Adipocyte (in vitro differentiated cells): ENCODE data around the gene FCHSD1.

Source experiments
- DNase-seq: peaks from one replicate; pipeline ENCODE4 v3.0.0-alpha.2; 2015; ENCODE audit warnings: low read depth
- H3K27me3 ChIP-seq: replicated peaks from 2 replicates; pipeline ENCODE4 v1.7.0; 2013; ENCODE audit warnings: mild to moderate bottlenecking, low read length, moderate library complexity; ENCODE audit not compliant: control insufficient read depth, insufficient read depth
- H3K36me3 ChIP-seq: 2 replicates; pipeline ENCODE4 v1.7.0; 2013; ENCODE audit warnings: low read length, mild to moderate bottlenecking, moderate library complexity; ENCODE audit not compliant: control insufficient read depth, insufficient read depth, severe bottlenecking
- H3K4me1 ChIP-seq: 2 replicates; pipeline ENCODE4 v1.7.0; 2013; ENCODE audit warnings: mild to moderate bottlenecking, low read length, moderate library complexity; ENCODE audit not compliant: control insufficient read depth, insufficient read depth
- H3K4me3 ChIP-seq: 2 replicates; pipeline ENCODE4 v1.7.0; 2013; ENCODE audit warnings: mild to moderate bottlenecking, low read length, moderate library complexity
- H3K9ac ChIP-seq: 2 replicates; pipeline ENCODE4 v1.7.0; 2013; ENCODE audit warnings: mild to moderate bottlenecking, low read length, moderate library complexity
- H3K9me3 ChIP-seq: 2 replicates; pipeline ENCODE4 v1.7.0; 2013; ENCODE audit warnings: mild to moderate bottlenecking, low read length, moderate library complexity; ENCODE audit not compliant: control insufficient read depth

Gene FCHSD1

DNA sequence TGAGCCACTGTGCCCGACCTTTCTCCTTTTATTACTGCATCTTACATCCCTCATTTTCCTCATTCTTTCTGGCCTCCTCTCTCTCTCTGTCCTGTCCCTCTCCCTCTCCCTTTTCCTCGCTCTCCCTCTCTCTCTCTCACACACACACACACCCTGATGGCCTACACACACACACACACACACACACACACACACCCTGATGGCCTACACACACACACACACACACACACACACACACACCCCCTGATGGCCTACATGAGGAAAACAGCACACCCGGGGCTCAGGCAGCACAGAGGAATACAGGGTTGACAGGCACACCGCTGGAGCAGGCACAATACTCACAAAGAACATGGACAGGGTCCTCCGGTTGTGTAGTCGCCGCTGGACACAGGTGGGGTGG, 3.8 kb upstream of the FCHSD1 start:
- Histone ChIP-seq H3K36me3 (no peaks in the 10 kb centered on the region), H3K4me1 (peaks cover 23% of the 10 kb centered on the region), H3K4me3 (no peak overlapping the region), H3K9me3 (no peaks in the 10 kb centered on the region), H3K9ac (no peak overlapping the region), H3K27me3 (no peaks in the 10 kb centered on the region)
- DNase-seq = no peak

DNA sequence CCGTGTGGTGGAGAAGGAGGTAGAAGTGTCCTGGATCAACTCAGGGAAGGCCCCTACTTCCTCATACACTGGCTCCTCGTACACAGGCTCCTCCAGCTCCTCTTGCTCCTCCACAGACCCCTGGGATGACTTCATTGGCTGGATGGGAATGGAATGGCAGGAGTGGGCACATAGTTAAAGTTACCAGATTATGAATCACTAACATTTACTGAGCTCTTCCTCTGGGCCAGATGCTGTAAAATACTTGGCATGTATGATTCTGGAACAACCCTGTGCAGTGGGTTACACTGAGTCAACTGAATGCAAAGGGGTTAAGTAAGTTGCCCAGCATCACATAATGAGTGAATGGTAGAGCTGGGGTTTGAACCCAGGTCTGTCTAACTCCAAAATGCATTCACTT, 3.1 kb upstream of the FCHSD1 start:
- Histone ChIP-seq H3K4me3 (no peak overlapping the region), H3K9me3 (no peaks in the 10 kb centered on the region), H3K27me3 (no peaks in the 10 kb centered on the region), H3K9ac (no peak overlapping the region), H3K36me3 (no peaks in the 10 kb centered on the region), H3K4me1 (peaks cover 23% of the 10 kb centered on the region)
- DNase-seq = peak; percentile 63

DNA sequence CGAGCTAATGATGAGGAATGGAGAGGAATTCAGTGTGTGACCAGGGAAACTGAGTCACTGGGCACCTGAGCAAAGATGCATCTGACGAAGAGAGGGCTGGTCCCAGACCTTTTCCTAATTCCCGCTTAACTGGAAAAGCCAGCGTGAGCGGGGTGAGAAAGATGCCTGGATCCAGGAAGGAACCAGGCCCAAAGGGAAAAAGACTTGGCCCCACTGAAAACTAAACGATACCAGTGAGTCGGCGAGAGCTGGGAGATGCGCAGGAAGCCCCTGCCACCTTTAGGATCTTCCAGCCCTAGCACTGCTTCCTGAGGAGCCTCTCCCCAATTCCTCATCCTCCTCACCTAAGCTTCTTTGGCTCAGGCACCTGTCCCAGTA, 499 bp upstream of the FCHSD1 start:
- Histone ChIP-seq H3K27me3 (no peaks in the 10 kb centered on the region), H3K4me1 (peaks cover 13% of the 10 kb centered on the region), H3K4me3 (peak overlapping the region; percentile 86), H3K36me3 (peaks cover 4% of the 10 kb centered on the region), H3K9ac (peak overlapping the region; percentile 77), H3K9me3 (no peaks in the 10 kb centered on the region)
- no peak for DNase-seq

DNA sequence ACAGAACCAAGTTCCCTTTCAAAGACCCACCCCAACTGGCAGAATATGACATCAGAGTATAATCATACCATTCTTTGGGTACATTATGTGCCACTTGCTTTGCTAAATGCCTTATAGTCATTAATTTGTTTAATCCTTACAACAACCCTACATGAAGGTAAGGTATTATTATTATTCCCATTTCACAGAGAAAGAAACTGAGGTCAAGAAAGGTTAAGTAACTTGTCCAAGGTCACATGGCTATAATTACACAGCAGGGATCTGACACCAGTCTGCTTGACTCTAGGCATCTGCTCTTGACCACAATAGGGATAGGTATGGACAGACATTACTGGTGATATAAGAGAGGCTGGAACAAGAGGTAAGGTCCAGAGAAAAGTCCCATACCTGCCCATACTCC, 1.2 kb downstream of the FCHSD1 start:
- Histone ChIP-seq H3K9ac (no peak overlapping the region), H3K4me1 (peaks cover 13% of the 10 kb centered on the region), H3K4me3 (no peak overlapping the region), H3K36me3 (peaks cover 21% of the 10 kb centered on the region), H3K27me3 (no peaks in the 10 kb centered on the region), H3K9me3 (no peaks in the 10 kb centered on the region)
- no peak for DNase-seq

DNA sequence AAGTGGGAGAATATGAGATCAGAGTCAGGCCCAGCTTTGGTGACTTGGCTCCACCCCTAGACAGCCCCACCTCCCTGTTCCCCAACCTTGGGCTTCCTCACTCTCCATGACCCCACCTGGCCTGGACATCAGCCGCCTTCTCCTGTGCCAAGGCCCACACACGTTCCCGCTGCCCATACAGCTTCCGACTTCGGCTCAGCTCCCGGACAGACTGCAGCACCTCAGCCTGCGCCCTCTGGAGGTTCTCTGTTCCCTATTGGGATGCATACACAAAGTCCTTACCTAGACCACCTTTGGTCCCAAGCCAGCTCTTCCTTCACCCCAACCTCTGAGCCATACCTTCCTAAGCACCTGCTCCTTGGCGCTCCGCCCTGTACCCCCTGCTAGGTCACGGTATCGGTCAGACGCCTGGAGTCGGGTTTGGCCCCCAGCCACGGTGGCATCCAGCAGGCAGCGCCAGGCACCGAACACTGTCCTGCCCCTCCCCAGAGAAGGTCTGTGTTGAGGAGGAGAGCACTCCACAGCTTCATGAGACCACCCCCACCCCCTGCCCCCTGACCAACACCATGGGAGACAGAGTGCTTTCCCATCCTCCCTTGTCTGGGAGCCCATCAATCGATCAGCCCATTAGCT, 2.0 kb downstream of the FCHSD1 start:
- H3K9me3 ChIP-seq = no peaks in the 10 kb centered on the region
- H3K36me3 ChIP-seq = peaks cover 27% of the 10 kb centered on the region
- DNase-seq = no peak
- H3K9ac ChIP-seq = no peak overlapping the region
- no peak overlapping the region for H3K4me3 ChIP-seq
- H3K27me3 ChIP-seq = no peaks in the 10 kb centered on the region
- H3K4me1 ChIP-seq = peaks cover 9% of the 10 kb centered on the region

DNA sequence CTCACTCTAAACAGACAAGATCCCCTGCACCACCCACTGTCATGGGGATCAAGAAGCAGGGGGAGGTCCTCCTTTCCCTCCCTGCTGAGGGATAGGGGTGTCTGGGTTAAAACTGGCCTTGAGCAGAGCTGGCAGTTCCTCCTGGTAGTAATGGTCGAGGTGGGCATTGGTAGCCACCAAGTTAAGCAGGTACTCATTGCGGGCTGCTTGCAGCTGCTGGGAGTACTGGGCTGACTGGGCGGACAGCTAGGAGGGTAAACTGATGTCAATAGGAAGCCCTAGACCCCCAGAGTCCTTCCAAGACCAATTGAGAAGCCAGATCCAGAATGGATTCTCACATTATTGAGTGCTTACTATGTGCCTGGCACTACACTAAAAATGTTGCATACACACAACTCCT, 3.4 kb downstream of the FCHSD1 start:
- Histone ChIP-seq H3K4me3 (no peak overlapping the region), H3K4me1 (peaks cover 3% of the 10 kb centered on the region), H3K27me3 (no peaks in the 10 kb centered on the region), H3K36me3 (peaks cover 32% of the 10 kb centered on the region), H3K9ac (no peak overlapping the region), H3K9me3 (no peaks in the 10 kb centered on the region)
- no peak for DNase-seq

DNA sequence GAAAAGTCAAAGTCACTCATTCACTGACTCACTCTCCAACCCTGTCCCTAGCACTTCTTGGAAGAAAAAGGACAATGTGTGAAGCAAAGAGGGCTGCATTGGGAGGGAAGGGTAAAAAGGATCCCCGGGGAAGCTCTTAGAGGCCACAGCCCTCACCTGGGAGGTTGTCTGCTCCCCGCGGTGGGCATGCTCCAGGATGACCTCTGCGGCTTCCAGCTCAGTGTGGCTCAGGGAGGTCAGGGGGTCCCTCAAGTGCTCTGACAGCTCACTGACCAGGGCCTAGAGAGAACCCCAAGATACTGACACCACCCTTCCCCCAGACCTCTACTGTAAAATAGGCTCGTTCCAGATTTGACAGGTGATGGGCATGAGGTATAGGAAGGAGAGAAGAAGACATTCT, 4.0 kb downstream of the FCHSD1 start:
- H3K27me3 ChIP-seq = no peaks in the 10 kb centered on the region
- H3K9ac ChIP-seq = no peak overlapping the region
- no peaks in the 10 kb centered on the region for H3K9me3 ChIP-seq
- peaks cover 3% of the 10 kb centered on the region for H3K4me1 ChIP-seq
- H3K36me3 ChIP-seq = peaks cover 32% of the 10 kb centered on the region
- DNase-seq = no peak
- no peak overlapping the region for H3K4me3 ChIP-seq

DNA sequence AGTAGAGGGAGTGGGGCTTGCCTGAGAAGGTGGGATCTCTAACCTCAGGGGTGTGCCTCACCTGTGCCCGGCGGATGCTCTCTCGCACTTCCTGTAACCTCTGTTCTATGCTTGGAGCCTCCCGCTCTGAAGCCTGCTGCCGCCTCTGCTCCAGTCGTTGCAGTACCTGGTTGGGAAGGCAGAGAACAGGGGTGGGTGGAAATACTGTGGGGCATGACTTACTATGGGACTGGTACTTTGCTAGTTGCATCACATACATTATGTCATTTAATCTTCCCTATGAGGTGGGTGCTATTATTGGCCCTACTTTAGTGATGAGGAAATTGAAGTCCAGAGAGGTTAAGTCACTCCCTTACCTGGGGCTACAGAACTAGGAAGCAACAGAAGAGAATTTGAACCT, 5.2 kb downstream of the FCHSD1 start:
- no peak for DNase-seq
- Histone ChIP-seq H3K36me3 (peaks cover 32% of the 10 kb centered on the region), H3K4me1 (no peaks in the 10 kb centered on the region), H3K4me3 (no peak overlapping the region), H3K9ac (no peak overlapping the region), H3K9me3 (no peaks in the 10 kb centered on the region), H3K27me3 (no peaks in the 10 kb centered on the region)

DNA sequence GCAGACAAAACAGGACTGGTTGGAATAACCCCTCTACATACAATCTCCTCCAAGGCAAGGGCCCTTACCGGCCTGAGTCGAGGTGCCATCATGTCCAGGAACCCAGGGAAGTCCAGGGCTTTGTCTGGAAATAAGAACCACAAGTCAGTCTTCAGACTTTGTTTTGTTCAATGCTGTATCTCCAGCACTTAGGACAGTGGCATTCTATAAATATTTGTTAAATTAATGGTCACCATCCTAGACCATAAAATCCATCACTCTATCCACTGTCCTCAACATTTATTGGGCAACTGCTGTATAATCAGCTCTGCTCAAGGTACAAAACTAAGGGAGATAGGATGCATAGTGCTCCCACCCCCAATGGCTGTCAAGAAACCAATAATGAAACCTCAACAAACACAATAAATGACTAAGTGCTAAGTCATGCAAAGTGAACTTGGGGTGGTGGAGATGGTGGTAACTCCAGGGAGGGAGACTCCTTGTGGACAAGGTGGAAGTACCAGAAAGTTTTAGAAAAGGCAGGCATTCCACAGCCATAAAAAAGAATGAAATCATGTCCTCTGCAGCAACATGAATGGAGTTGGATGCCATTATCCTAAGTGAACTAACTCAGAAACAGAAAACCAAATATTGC, 9.5 kb downstream of the FCHSD1 start:
- Histone ChIP-seq H3K36me3 (peaks cover 28% of the 10 kb centered on the region), H3K9me3 (no peaks in the 10 kb centered on the region), H3K27me3 (no peaks in the 10 kb centered on the region), H3K4me1 (peaks cover 6% of the 10 kb centered on the region), H3K4me3 (no peak overlapping the region), H3K9ac (no peak overlapping the region)
- DNase-seq = peak; percentile 30

DNA sequence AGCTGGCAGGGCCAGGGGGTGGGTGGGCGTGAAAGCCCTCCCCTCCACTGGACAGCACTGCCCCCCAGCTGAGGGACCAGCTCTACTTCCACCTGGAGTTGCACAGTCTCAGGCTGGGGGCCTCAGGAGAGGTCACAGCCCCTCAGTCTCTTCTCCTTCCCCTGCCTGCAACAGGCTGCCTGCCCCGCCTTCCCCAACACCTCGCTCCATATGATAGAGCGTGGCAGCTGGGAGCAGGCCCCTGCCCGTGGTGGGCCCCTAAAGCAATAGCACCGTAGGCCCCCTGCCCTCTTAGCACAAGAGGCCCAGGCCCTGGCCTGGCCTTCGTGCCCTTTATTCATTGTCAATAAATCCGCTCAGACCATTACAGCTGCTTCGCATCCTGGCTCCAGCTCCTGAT, 10.5 kb downstream of the FCHSD1 start:
- H3K4me1 ChIP-seq = peaks cover 10% of the 10 kb centered on the region
- peaks cover 18% of the 10 kb centered on the region for H3K36me3 ChIP-seq
- H3K4me3 ChIP-seq = no peak overlapping the region
- no peaks in the 10 kb centered on the region for H3K27me3 ChIP-seq
- DNase-seq = no peak
- H3K9ac ChIP-seq = no peak overlapping the region
- H3K9me3 ChIP-seq = no peaks in the 10 kb centered on the region

DNA sequence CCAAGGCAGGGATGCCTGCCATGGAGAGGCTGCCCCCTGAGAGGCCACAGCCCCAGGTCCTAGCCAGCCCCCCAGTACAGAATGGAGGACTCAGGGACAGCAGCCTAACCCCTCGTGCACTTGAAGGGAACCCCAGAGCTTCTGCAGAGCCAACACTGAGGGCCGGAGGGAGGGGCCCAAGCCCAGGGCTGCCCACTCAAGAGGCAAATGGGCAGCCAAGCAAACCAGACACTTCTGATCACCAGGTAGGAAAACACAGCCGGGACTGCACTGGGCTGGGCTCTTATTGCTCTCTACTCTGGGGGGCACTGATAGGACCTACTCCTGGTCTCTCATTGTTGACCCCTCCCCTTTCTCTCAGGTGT, 11.2 kb downstream of the FCHSD1 start:
- no peak overlapping the region for H3K4me3 ChIP-seq
- H3K27me3 ChIP-seq = no peaks in the 10 kb centered on the region
- peaks cover 11% of the 10 kb centered on the region for H3K36me3 ChIP-seq

More for the DNA sequence above, 11.2 kb downstream of the FCHSD1 start:
- Histone ChIP-seq H3K4me1 (peaks cover 15% of the 10 kb centered on the region), H3K9me3 (no peaks in the 10 kb centered on the region), H3K9ac (no peak overlapping the region)
- no peak for DNase-seq
